Putamen (tissue), 1 donor: Measurements from ENCODE around the gene IRX4.

ENCODE experiments used
- DNase-seq: peaks from one replicate; pipeline ENCODE4 v3.0.0-alpha.2; 2016; ENCODE audit warnings: low spot score

IRX4 gene

GRCh38 chr5:1913578-1913977, 30.9 kb upstream of the IRX4 start:
- no peak for DNase-seq

GRCh38 chr5:1912951-1913565, 30.3 kb upstream of the IRX4 start:
- no peak for DNase-seq

GRCh38 chr5:1911773-1912235, 29.1 kb upstream of the IRX4 start:
- no peak for DNase-seq

- no peak for DNase-seq
These were observed 28.4 kb upstream of the IRX4 start for GRCh38 chr5:1910861-1911772.

GRCh38 chr5:1910081-1910760, 27.5 kb upstream of the IRX4 start:
- no peak for DNase-seq

- DNase-seq = no peak
These were observed 26.7 kb upstream of the IRX4 start for GRCh38 chr5:1909346-1909985.

- DNase-seq = no peak
These were observed 26.2 kb upstream of the IRX4 start for GRCh38 chr5:1908931-1909330.

GRCh38 chr5:1907616-1908015, 24.9 kb upstream of the IRX4 start:
- no peak for DNase-seq

- no peak for DNase-seq
These were observed 22.4 kb upstream of the IRX4 start for GRCh38 chr5:1905108-1905507.

GRCh38 chr5:1901983-1902382, 19.3 kb upstream of the IRX4 start:
- DNase-seq = no peak

- no peak for DNase-seq
These were observed 18.3 kb upstream of the IRX4 start for GRCh38 chr5:1901061-1901460.

GRCh38 chr5:1899201-1899600, 16.5 kb upstream of the IRX4 start:
- no peak for DNase-seq

- DNase-seq = no peak
These were observed 15.2 kb upstream of the IRX4 start for GRCh38 chr5:1897816-1898450.

GRCh38 chr5:1897386-1897785, 14.7 kb upstream of the IRX4 start:
- no peak for DNase-seq

- DNase-seq = no peak
These were observed 14.1 kb upstream of the IRX4 start for GRCh38 chr5:1896602-1897376.

- DNase-seq = no peak
These were observed 13.2 kb upstream of the IRX4 start for GRCh38 chr5:1895739-1896420.

- no peak for DNase-seq
These were observed 11.5 kb upstream of the IRX4 start for GRCh38 chr5:1894243-1894642.

GRCh38 chr5:1893754-1894153, 11.0 kb upstream of the IRX4 start:
- DNase-seq = no peak

GRCh38 chr5:1892685-1893445, 10.1 kb upstream of the IRX4 start:
- no peak for DNase-seq

- no peak for DNase-seq
These were observed 9.5 kb upstream of the IRX4 start for GRCh38 chr5:1892211-1892610.
